ENCODE data around the gene NOTO.

DNA sequence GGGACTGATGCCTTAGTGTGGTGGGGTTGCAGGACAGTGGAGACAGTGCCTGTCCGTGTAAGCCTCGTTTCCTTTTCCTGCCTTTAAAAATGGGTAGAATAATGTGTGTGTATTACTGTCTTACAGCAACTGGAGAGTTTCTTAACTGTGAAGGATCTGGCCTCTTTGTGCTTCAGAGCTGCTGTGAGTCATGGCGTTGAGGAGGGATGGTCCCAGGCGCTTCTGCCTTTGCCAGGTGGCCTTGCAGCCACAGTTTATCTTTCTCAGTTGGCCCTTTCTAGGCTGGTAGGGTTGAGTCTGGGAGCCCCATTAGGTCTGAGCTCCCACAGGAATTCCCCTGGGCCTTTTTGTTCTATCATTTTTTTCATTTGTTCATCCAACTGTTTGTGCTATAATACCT lies 21.4 kb downstream of the NOTO start:
- TF ChIP-seq, protein P1, sequence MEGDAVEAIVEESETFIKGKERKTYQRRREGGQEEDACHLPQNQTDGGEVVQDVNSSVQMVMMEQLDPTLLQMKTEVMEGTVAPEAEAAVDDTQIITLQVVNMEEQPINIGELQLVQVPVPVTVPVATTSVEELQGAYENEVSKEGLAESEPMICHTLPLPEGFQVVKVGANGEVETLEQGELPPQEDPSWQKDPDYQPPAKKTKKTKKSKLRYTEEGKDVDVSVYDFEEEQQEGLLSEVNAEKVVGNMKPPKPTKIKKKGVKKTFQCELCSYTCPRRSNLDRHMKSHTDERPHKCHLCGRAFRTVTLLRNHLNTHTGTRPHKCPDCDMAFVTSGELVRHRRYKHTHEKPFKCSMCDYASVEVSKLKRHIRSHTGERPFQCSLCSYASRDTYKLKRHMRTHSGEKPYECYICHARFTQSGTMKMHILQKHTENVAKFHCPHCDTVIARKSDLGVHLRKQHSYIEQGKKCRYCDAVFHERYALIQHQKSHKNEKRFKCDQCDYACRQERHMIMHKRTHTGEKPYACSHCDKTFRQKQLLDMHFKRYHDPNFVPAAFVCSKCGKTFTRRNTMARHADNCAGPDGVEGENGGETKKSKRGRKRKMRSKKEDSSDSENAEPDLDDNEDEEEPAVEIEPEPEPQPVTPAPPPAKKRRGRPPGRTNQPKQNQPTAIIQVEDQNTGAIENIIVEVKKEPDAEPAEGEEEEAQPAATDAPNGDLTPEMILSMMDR (IDR thresholded peaks at IDR 0.05; ENCODE audit: poor library complexity): no peak
- no peak for TF ChIP-seq EZH2phosphoT487 (IDR thresholded peaks at IDR 0.05; ENCODE audit: low read depth, severe bottlenecking, unreplicated experiment)

Data from hepatocyte (in vitro differentiated cells).